HL-60 (cell line): Measurements from ENCODE around the gene CLDN9.

ENCODE experiments used
- GABPA ChIP-seq: IDR thresholded peaks from 2 replicates; pipeline ENCODE4 v1.6.1; 2012; ENCODE audit warnings: low read depth
- SPI1 ChIP-seq: IDR thresholded peaks from 2 replicates; pipeline ENCODE4 v1.6.1; 2012; ENCODE audit warnings: low read depth, mild to moderate bottlenecking, borderline replicate concordance
- TF ChIP-seq, protein P1 (sequence below): IDR thresholded peaks from one replicate; pipeline ENCODE4 v1.5.1; 2011; ENCODE audit warnings: low read length, control low read depth, inconsistent platforms; ENCODE audit not compliant: insufficient read depth
- TF ChIP-seq, protein P2 (sequence below): IDR thresholded peaks from 2 replicates; pipeline ENCODE4 v1.6.1; 2012; ENCODE audit warnings: low read depth; ENCODE audit not compliant: insufficient replicate concordance

DNA sequence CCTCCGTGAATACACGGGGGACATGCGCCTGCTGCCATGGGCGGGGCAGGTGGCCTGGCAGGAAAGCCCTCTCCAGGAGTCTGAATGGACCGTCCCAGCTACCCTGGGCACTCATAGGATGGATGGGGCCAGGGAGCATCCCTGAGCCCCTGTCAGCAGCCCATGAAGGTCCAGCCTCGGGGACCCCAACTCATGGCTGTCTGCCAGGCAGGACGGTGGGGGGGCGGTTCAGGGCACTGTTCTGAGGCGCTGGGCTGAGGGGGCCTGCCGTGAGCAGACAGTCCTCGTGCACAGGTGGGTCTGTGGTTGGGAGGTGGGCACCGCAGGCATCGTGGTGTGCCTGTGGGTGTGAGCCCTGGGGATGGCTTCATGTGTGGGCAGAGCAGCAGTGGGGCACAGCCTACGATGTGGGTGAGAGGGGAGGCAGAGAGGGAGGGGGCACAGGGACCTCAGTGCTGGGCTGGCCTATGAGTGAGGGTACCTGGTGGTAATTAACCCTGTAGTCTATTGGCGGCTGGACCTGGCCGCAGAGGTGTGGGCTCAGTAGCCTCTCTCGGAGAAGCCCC is 26.0 kb upstream of the CLDN9 start:
- TF ChIP-seq, protein P1, sequence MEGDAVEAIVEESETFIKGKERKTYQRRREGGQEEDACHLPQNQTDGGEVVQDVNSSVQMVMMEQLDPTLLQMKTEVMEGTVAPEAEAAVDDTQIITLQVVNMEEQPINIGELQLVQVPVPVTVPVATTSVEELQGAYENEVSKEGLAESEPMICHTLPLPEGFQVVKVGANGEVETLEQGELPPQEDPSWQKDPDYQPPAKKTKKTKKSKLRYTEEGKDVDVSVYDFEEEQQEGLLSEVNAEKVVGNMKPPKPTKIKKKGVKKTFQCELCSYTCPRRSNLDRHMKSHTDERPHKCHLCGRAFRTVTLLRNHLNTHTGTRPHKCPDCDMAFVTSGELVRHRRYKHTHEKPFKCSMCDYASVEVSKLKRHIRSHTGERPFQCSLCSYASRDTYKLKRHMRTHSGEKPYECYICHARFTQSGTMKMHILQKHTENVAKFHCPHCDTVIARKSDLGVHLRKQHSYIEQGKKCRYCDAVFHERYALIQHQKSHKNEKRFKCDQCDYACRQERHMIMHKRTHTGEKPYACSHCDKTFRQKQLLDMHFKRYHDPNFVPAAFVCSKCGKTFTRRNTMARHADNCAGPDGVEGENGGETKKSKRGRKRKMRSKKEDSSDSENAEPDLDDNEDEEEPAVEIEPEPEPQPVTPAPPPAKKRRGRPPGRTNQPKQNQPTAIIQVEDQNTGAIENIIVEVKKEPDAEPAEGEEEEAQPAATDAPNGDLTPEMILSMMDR = no peak
- TF ChIP-seq, protein P2, sequence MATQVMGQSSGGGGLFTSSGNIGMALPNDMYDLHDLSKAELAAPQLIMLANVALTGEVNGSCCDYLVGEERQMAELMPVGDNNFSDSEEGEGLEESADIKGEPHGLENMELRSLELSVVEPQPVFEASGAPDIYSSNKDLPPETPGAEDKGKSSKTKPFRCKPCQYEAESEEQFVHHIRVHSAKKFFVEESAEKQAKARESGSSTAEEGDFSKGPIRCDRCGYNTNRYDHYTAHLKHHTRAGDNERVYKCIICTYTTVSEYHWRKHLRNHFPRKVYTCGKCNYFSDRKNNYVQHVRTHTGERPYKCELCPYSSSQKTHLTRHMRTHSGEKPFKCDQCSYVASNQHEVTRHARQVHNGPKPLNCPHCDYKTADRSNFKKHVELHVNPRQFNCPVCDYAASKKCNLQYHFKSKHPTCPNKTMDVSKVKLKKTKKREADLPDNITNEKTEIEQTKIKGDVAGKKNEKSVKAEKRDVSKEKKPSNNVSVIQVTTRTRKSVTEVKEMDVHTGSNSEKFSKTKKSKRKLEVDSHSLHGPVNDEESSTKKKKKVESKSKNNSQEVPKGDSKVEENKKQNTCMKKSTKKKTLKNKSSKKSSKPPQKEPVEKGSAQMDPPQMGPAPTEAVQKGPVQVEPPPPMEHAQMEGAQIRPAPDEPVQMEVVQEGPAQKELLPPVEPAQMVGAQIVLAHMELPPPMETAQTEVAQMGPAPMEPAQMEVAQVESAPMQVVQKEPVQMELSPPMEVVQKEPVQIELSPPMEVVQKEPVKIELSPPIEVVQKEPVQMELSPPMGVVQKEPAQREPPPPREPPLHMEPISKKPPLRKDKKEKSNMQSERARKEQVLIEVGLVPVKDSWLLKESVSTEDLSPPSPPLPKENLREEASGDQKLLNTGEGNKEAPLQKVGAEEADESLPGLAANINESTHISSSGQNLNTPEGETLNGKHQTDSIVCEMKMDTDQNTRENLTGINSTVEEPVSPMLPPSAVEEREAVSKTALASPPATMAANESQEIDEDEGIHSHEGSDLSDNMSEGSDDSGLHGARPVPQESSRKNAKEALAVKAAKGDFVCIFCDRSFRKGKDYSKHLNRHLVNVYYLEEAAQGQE = no peak
- no peak for TF ChIP-seq SPI1
- no peak for TF ChIP-seq GABPA
